Measurements from ENCODE around the gene RAET1E. TPM values are rescaled to one million over a fixed set of nuclear protein-coding genes. Genes with fewer than 3 reads are reported as not detected.

Gene RAET1E
- total RNA-seq, 1 experiment from 2014 or later: not detected

- BruUV-seq (replicated peaks): no TSS peak
- Histone ChIP-seq H3K36me3 (ENCODE audit: control insufficient read depth, insufficient read depth, low read length) (no peaks in the 10 kb centered on the region), H3K27me3 (replicated peaks; ENCODE audit: control insufficient read depth, insufficient read depth, low read length) (no peaks in the 10 kb centered on the region), H3K4me3 (ENCODE audit: low read depth, low read length) (no peak overlapping the region), H3K9me3 (no peaks in the 10 kb centered on the region), H3K4me1 (no peaks in the 10 kb centered on the region)
- Mint-ChIP-seq H3K4me1 (ENCODE audit: low read depth, unreplicated experiment) (no peaks in the 10 kb centered on the region), H3K27me3 (ENCODE audit: insufficient read depth, unreplicated experiment) (peaks cover 8% of the 10 kb centered on the region), H3K9me3 (ENCODE audit: unreplicated experiment) (no peaks in the 10 kb centered on the region), H3K27ac (ENCODE audit: unreplicated experiment) (no peak overlapping the region), H3K4me3 (ENCODE audit: unreplicated experiment) (no peak overlapping the region), H3K36me3 (ENCODE audit: insufficient read depth, unreplicated experiment) (no peaks in the 10 kb centered on the region)
- no peak for TF ChIP-seq CTCF (IDR thresholded peaks at IDR 0.05; ENCODE audit: insufficient read depth in 1 of 2, low read depth in 1 of 2, low read length in 1 of 2, severe bottlenecking in 1 of 2, unreplicated experiment in 1 of 2)
- POLR2A ChIA-PET: no interaction called here
- CTCF ChIA-PET: no interaction called here
- intact Hi-C loops (cut with micrococcal nuclease; ENCODE audit: unreplicated experiment): no loop called here
- DNase-seq: no peak
Measured at GRCh38 chr6:149888659-149889058, 9.3 kb downstream of the RAET1E start.

DNA sequence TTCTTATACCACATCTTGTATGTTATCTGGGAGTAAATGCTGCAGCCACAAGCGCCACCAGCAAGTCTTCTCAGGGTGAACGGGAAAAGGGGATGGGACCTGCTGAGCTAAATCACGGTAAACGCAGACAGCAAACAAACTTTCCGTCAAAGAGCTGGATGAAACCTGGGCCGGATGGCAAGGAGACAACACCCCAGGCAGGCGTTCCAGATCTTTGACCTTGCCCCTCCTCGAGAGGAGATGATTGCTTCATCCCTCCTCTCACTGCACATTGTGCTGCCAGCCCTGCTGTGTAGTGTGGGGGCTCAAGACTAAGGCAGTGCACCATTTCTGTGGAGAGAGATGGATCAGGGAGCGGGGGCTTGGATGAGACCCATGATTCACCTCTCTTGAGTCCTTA lies 9.8 kb downstream of the RAET1E start:
- peaks cover 8% of the 10 kb centered on the region for H3K27me3 Mint-ChIP-seq (ENCODE audit: insufficient read depth, unreplicated experiment)
- no TSS peak for BruUV-seq (replicated peaks)

DNA sequence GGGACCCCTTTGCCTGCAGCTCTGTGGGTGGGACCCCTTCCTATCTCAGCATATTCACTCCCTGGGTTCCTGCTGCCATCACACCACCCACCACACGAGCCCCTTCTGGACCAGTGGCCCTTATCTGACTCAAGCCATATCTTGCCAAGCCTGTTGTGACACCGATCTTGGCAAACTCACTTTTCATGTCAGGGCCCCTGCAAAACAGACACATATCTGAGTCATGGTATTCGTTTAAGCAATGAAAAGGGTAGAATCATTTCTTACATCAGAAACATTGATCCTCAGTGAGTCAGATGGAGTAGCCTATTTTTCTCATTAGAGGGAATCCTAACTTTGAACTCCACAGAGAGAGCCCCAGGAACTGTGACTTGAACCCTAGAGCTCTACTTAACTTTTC lies 10.6 kb downstream of the RAET1E start:
- Mint-ChIP-seq H3K27me3 (ENCODE audit: insufficient read depth, unreplicated experiment) (peaks cover 8% of the 10 kb centered on the region), H3K36me3 (ENCODE audit: insufficient read depth, unreplicated experiment) (no peaks in the 10 kb centered on the region), H3K4me1 (ENCODE audit: low read depth, unreplicated experiment) (no peaks in the 10 kb centered on the region), H3K9me3 (ENCODE audit: unreplicated experiment) (no peaks in the 10 kb centered on the region), H3K4me3 (ENCODE audit: unreplicated experiment) (no peak overlapping the region), H3K27ac (ENCODE audit: unreplicated experiment) (no peak overlapping the region)
- no peak for TF ChIP-seq CTCF (IDR thresholded peaks at IDR 0.05; ENCODE audit: insufficient read depth in 1 of 2, low read depth in 1 of 2, low read length in 1 of 2, severe bottlenecking in 1 of 2, unreplicated experiment in 1 of 2)
- H3K4me3 ChIP-seq (ENCODE audit: low read depth, low read length): no peak overlapping the region
- no peaks in the 10 kb centered on the region for H3K9me3 ChIP-seq
- H3K4me1 ChIP-seq: no peaks in the 10 kb centered on the region
- H3K36me3 ChIP-seq (ENCODE audit: control insufficient read depth, insufficient read depth, low read length): no peaks in the 10 kb centered on the region
- no TSS peak for BruUV-seq (replicated peaks)
- no peak for DNase-seq
- intact Hi-C loops (cut with micrococcal nuclease; ENCODE audit: unreplicated experiment): no loop called here
- H3K27me3 ChIP-seq (replicated peaks; ENCODE audit: control insufficient read depth, insufficient read depth, low read length): no peaks in the 10 kb centered on the region
- POLR2A ChIA-PET: no interaction called here
- CTCF ChIA-PET: no interaction called here

More for the DNA sequence above, 9.8 kb downstream of the RAET1E start:
- Mint-ChIP-seq H3K27ac (ENCODE audit: unreplicated experiment) (no peak overlapping the region), H3K9me3 (ENCODE audit: unreplicated experiment) (no peaks in the 10 kb centered on the region), H3K4me1 (ENCODE audit: low read depth, unreplicated experiment) (no peaks in the 10 kb centered on the region), H3K4me3 (ENCODE audit: unreplicated experiment) (no peak overlapping the region), H3K36me3 (ENCODE audit: insufficient read depth, unreplicated experiment) (no peaks in the 10 kb centered on the region)
- Histone ChIP-seq H3K36me3 (ENCODE audit: control insufficient read depth, insufficient read depth, low read length) (no peaks in the 10 kb centered on the region), H3K4me1 (no peaks in the 10 kb centered on the region), H3K27me3 (replicated peaks; ENCODE audit: control insufficient read depth, insufficient read depth, low read length) (no peaks in the 10 kb centered on the region), H3K4me3 (ENCODE audit: low read depth, low read length) (no peak overlapping the region), H3K9me3 (no peaks in the 10 kb centered on the region)
- POLR2A ChIA-PET: no interaction called here
- CTCF ChIA-PET: no interaction called here
- no peak for TF ChIP-seq CTCF (IDR thresholded peaks at IDR 0.05; ENCODE audit: insufficient read depth in 1 of 2, low read depth in 1 of 2, low read length in 1 of 2, severe bottlenecking in 1 of 2, unreplicated experiment in 1 of 2)
- intact Hi-C loops (cut with micrococcal nuclease; ENCODE audit: unreplicated experiment): no loop called here
- DNase-seq: no peak

All from Caco-2 (cell line).